D721Med (cell line): ENCODE results near the gene ADAMTS7.
"Not testable (repeated sequence)": the region's sequence is repeated elsewhere in the genome, so short reads cannot be mapped to it uniquely, and the experiment has no call there.

Experiments
- DNase-seq: peaks from one replicate; pipeline ENCODE4 v3.0.0; 2011; ENCODE audit warnings: low spot score; ENCODE audit not compliant: insufficient read length
- FAIRE-seq: peaks from 2 replicates; lab custom pipeline; 2011; peaks lifted over from hg19 to GRCh38; lab: Jason Lieb, UNC
- CTCF ChIP-seq: IDR thresholded peaks from 2 replicates; pipeline ENCODE4 v1.5.1; 2012; ENCODE audit warnings: mild to moderate bottlenecking, control low read depth; ENCODE audit not compliant: insufficient read depth; ENCODE audit errors: missing control alignments

ADAMTS7 gene

GRCh38 chr15:78755900-78756591 lies 55.2 kb downstream of the ADAMTS7 start:
- peak; percentile 65 for DNase-seq
- peak; percentile 47 for TF ChIP-seq CTCF
- FAIRE-seq: not testable (repeated sequence)

DNA sequence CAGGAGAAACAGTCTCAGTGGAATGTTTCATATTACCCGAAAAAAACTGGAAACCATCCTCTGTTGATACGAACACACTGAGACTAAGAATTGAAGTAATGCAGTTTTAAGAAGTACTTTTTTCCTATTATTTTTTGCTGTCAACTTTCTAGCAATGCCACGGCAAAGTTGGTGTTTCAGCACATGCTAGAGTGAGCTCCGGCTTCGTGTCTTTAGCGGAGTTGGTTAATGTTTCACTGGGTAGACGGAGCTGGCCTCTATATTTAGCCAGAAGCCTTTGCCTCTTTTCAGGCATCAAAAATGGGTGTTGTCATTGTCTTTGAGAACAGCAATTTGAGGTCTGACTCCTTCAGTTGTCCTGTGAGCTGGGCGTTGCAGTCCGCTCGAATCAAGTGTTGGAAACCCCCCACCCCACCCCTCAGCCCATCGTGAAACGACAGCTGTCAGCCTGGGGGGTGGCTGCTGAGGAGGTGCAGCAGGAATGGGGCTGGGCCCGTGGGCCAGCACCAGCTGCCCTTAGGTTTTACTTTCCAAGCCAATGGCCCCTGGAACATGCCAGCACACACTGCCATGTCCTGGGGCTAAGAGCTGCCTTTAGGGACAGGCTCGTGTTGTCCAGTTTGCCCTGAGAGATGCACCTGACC lies 56.5 kb downstream of the ADAMTS7 start:
- not testable (repeated sequence) for DNase-seq, FAIRE-seq

GRCh38 chr15:78753751-78754535 lies 57.3 kb downstream of the ADAMTS7 start:
- not testable (repeated sequence) for FAIRE-seq, DNase-seq

GRCh38 chr15:78753359-78753659 lies 58.0 kb downstream of the ADAMTS7 start:
- DNase-seq, FAIRE-seq: not testable (repeated sequence)

DNA sequence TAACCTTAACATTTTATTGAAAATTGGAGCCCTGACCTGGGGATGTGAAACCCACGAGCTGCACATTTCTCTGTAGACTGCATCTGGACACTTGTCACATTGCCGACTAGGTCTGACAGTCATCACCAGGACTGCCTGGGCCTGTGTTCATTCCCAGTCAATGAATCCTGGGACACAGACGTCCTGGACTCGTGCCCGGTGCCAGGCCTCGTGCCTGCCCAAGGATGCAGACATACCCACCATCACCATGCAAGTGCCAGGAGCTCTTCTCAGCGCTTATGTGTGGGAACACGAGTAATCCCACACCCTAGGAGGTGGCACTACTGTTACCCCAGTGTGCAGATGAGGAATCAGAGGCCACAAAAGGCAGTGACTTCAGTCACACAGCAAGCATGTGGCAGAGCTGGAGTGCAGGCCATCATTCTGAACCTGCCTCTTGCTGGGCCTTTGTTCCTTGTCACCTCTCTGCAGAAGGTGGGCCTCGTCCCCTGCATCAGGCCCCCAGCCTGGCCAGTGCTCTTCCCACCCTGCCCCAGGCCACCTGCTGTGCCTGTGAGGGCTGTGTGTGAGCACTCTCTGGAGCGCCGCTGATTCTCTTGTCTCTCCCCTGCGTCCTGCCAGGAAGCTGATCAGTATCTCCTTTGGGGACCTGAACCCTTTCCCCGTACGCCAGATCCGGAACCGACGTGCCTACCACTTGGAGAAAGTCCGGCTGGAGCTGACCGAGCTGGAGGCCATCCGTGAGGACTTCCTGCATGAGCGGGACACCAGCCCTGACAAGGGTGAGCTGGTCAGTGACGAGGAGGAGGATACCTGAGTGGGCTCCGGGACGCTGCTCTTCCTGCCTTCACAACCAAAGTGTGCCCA lies 58.5 kb downstream of the ADAMTS7 start:
- DNase-seq: no peak
- no peak for FAIRE-seq
- TF ChIP-seq CTCF: no peak

DNA sequence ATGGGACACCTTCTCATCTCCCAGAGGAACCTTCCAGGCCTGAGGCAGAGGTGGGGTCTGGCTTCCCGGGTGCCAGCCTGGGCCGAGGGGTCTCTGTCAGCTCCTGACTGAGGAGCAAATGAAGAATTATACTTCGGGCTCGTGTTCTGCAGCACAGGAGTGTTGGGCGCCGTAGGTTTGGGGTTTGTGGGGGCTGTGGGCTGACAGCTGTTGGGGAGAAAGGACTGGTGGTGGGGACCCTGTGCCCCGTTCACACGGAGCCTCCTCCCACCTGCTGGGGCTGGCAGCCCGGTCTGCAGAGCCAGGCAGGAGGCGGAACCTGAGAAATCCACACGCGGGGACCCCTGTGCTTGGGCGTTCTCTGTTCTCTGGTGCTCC lies 59.7 kb downstream of the ADAMTS7 start:
- no peak for TF ChIP-seq CTCF
- FAIRE-seq (no peak), DNase-seq (no peak)

GRCh38 chr15:78750974-78751601 lies 60.2 kb downstream of the ADAMTS7 start:
- TF ChIP-seq CTCF: peak; percentile 64
- FAIRE-seq: not testable (repeated sequence)
- DNase-seq: peak; percentile 89

GRCh38 chr15:78750566-78750965 lies 60.7 kb downstream of the ADAMTS7 start:
- FAIRE-seq (no peak), DNase-seq (no peak)
- no peak for TF ChIP-seq CTCF
